Measurements from ENCODE around the gene CFAP100.

- TF ChIP-seq CTCF (IDR thresholded peaks at IDR 0.05 in 2 of 3, conservative IDR thresholded peaks at IDR 0.05 in 1 of 3; ENCODE audit: borderline replicate concordance in 1 of 3, insufficient read depth in 1 of 3, low read depth in 2 of 3, low read length in 2 of 3) = no peak
- no peak for TF ChIP-seq POLR2A (IDR thresholded peaks at IDR 0.05; ENCODE audit: borderline replicate concordance, extremely low read depth, insufficient read depth, insufficient read length)
- no peak for TF ChIP-seq EZH2 (IDR thresholded peaks at IDR 0.05)
- TF ChIP-seq CEBPB (IDR thresholded peaks at IDR 0.05; ENCODE audit: low read depth) = no peak
- TF ChIP-seq ATF3 (IDR thresholded peaks at IDR 0.05) = no peak
- no peak for TF ChIP-seq EZH2phosphoT487 (IDR thresholded peaks at IDR 0.05; ENCODE audit: borderline replicate concordance)
- no peak for TF ChIP-seq SP1 (IDR thresholded peaks at IDR 0.05; ENCODE audit: low read depth)
- no peak for TF ChIP-seq ZFX (IDR thresholded peaks at IDR 0.05)
These were observed 86.2 kb downstream of the CFAP100 start for GRCh38 chr3:126480861-126481260.
